Spinal cord (tissue), 10 donors: ENCODE data around the gene SLC7A14. TPM values are rescaled to one million over a fixed set of nuclear protein-coding genes. Genes with fewer than 3 reads are reported as not detected.
"Not testable (repeated sequence)": the region's sequence is repeated elsewhere in the genome, so short reads cannot be mapped to it uniquely, and the experiment has no call there.

Source experiments
- DNase-seq, 6 donors: peaks; one replicate each; pipeline versions ENCODE4 v3.0.0 to v3.0.0-alpha.2; 2013 to 2015; ENCODE audit warnings: low spot score in 6 of 6, low read depth in 4 of 6
- H3K27ac ChIP-seq: one replicate; pipeline ENCODE4 v1.5.1; 2013; ENCODE audit warnings: low read depth, low read length, control low read depth
- H3K27me3 ChIP-seq: one replicate; pipeline ENCODE4 v1.6.1; 2013; ENCODE audit warnings: low read length; ENCODE audit not compliant: control insufficient read depth, insufficient read depth
- H3K36me3 ChIP-seq: one replicate; pipeline ENCODE4 v1.6.1; 2013; ENCODE audit warnings: low read length; ENCODE audit not compliant: control insufficient read depth, insufficient read depth
- H3K4me1 ChIP-seq: one replicate; pipeline ENCODE4 v1.6.1; 2013; ENCODE audit warnings: low read length; ENCODE audit not compliant: control insufficient read depth, insufficient read depth
- H3K4me3 ChIP-seq: one replicate; pipeline ENCODE4 v1.5.1; 2013; ENCODE audit warnings: low read depth, low read length, control low read depth
- H3K9me3 ChIP-seq: one replicate; pipeline ENCODE4 v1.6.1; 2013; ENCODE audit warnings: low read length; ENCODE audit not compliant: control insufficient read depth, insufficient read depth
- WGBS: methylation state at CpG from one replicate; pipeline ENCODE4 v1.1.5; 2013; ENCODE audit warnings: missing lambda C conversion rate; ENCODE audit not compliant: insufficient coverage; 5-methylcytosine and 5-hydroxymethylcytosine counted together
- polyA plus RNA-seq, 2 donors: library from polyadenylated mRNA; unstranded; fragments of 120-200 nt; gene quantifications; one replicate each; pipeline ENCODE4 v1.2.1, GENCODE V29; 2013; ENCODE audit not compliant: insufficient read length in 2 of 2
- total RNA-seq, 2 donors: library from RNA; depleted of rRNA in 1 of 2; stranded (reverse); fragments of 120-200 nt in 1 of 2; fragments of >200 nt in 1 of 2; gene quantifications; one replicate each; pipeline versions ENCODE4 v1.2.3 to v1.2.4, GENCODE V29; 2013 to 2014
- donor health status: healthy.

SLC7A14 gene
- total and polyA plus RNA-seq, 4 donors: 8.2 to 48.9 (median 15.8) TPM

DNA sequence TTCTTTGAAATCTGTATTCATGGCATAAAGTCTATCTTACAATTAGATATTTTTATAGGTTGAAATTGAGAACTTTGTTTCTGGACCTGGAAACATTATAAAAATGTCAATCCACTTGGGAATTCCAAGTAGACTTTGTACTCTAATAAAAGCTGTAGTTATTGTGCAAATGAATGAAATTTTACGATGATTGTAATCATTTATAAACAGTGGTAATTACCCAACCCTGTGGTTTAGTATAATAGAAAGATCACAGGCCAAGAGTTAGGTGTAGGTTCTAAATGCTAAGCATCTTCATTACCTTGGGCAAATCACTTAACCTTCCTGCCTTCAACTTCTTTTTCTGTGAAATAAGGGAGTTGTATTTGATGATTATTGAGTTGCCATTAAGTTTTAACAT is 13.2 kb upstream of the SLC7A14 start:
- DNase-seq: no peak
- no peaks in the 10 kb centered on the region for H3K9me3 ChIP-seq
- no peaks in the 10 kb centered on the region for H3K27me3 ChIP-seq
- no peaks in the 10 kb centered on the region for H3K36me3 ChIP-seq
- WGBS: no CpG with 5 or more reads among the region's 1 CpG
- H3K4me1 ChIP-seq: no peaks in the 10 kb centered on the region
- no peak overlapping the region for H3K4me3 ChIP-seq
- H3K27ac ChIP-seq: no peak overlapping the region

DNA sequence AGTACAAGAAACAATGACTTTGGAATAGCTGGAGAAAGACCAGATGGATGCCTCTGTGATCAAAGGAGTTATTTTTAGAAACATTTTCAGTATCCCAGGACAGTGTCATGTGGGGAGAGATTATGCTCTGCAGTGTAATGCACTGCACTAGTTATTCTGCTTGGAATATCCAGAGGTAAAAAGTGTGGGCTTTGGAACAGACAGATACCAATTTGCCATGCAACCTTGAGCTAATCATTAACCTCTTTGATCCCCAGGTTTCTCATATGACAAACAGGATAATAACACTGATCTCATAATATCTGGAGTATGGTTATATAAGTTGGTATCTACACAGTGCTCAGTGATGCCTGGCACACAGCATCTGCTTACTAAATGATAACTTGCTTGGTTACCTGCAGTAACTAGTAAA is 12.2 kb upstream of the SLC7A14 start:
- no peak overlapping the region for H3K27ac ChIP-seq

DNA sequence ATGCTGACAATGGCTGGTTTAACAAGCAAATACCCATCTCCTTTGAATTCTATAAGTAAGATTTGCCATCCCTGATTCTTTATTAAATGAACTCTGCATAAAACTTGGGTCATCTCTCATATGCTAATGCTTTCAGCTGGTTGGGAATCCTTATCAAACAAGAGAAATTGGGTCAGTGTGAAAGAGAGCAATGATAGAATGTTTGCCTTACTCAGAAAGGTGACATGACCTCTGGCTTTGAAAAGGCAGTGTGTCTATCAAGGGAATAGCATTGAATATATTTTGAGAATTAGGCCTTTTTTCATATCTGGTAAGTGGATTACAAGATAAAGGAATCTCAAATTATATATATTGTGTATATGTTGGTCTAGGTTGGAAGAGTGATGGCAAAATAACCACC is 8.7 kb upstream of the SLC7A14 start:
- no peaks in the 10 kb centered on the region for H3K9me3 ChIP-seq
- no peak overlapping the region for H3K4me3 ChIP-seq
- no peaks in the 10 kb centered on the region for H3K36me3 ChIP-seq
- no peak for DNase-seq
- H3K4me1 ChIP-seq: no peaks in the 10 kb centered on the region
- no peaks in the 10 kb centered on the region for H3K27me3 ChIP-seq
- no peak overlapping the region for H3K27ac ChIP-seq

More for the DNA sequence above, 12.2 kb upstream of the SLC7A14 start:
- Histone ChIP-seq H3K4me1 (no peaks in the 10 kb centered on the region), H3K36me3 (no peaks in the 10 kb centered on the region), H3K9me3 (no peaks in the 10 kb centered on the region), H3K4me3 (no peak overlapping the region), H3K27me3 (no peaks in the 10 kb centered on the region)
- DNase-seq: peak in 2 of 6 donors; percentile 19 to 43

DNA sequence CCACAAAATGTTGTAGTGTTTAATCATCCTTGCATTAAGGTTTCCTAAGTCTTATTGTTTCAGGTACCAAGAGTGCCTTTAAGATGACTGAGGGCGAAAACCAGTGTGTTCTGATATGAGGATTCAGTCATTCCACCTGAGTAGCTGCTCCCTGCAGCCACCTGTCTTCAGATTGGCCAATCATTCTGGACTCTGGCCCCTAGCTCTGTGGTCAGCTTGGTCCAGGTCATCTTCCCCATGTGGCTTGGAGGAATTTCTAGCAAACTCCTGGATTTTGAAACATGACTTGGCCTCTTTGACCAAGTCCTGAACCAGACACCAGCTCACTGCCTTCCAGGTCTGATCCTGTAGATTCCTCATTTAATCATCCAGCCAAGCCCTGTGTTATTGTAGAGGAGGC is 7.8 kb upstream of the SLC7A14 start:
- no peaks in the 10 kb centered on the region for H3K9me3 ChIP-seq
- no peaks in the 10 kb centered on the region for H3K27me3 ChIP-seq
- no peak overlapping the region for H3K27ac ChIP-seq
- H3K36me3 ChIP-seq: no peaks in the 10 kb centered on the region
- DNase-seq: no peak
- no peak overlapping the region for H3K4me3 ChIP-seq
- WGBS: 75% methylated on average over 1 of the region's 1 CpG
- H3K4me1 ChIP-seq: no peaks in the 10 kb centered on the region

DNA sequence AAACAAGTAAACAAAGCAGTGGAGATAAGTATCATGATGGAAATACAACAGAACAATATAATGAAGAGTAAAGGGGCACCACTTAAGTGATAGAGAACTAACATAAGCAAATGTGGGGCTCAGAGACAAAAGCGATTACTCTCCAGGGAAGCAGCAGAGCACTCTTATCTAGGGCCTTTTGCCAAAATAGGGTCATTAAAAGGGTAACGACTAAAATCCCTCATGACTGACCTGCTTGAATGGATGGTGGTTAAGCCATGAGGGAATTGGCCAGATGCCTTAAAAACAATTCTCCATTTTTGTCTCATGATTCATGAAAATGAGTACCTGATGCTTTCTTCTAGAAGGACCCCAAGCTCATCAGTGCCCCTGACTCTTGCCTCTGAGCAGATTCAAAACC is 3.2 kb upstream of the SLC7A14 start:
- Histone ChIP-seq H3K27me3 (peaks cover 20% of the 10 kb centered on the region), H3K9me3 (no peaks in the 10 kb centered on the region), H3K4me1 (peaks cover 19% of the 10 kb centered on the region), H3K27ac (no peak overlapping the region), H3K4me3 (no peak overlapping the region), H3K36me3 (no peaks in the 10 kb centered on the region)
- WGBS: no CpG with 5 or more reads among the region's 2 CpGs
- peak in 1 of 6 donors; percentile 9 for DNase-seq

DNA sequence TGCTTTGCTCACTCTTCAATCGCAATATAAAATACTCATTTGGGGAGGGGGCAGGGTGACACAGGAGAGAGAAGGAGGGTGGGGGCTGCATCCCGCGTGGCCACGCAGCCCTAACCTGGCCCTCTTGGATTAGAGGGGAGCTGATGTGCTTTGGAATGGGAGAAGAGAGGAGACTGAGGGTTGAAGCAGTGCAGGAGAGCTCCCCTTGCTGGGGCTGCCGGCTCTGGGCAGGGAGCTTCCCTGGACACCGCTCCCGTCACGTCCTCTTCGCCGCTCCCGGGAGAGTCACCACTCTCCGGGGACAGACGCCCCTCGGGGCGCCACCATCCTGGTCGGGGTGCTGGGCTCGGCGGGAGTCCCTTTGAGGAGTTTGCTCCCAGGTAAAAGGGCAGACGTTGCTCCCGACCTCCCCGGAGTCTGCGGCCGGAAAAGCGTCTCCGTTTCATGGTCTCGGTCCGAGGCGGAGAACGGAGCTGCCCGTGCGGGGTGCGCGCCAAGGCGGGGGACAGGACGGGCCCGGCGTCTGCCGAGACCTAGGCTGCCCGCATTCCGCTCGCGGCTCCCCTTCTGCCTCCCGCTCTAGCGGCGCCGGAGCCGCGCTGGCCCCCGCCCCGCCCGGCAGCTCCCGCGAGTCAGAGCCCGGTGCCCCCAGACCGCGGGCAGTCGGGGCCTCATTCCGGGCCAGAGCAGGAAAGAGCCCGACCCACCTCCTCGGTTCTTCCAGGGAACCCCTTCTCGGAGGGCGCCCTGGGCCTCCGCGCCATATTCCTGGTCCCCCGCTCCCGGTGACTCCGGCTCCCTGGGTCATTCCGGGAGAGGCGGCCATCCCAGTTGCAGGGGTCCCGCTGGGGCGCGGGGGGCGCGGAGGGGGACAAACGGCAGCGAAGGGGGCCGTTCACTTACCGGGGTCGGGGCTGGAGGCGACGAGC is 603 bp downstream of the SLC7A14 start:
- WGBS: under 1% methylated on average over 78 of the region's 81 CpGs
- H3K27me3 ChIP-seq: peaks cover 20% of the 10 kb centered on the region
- no peak overlapping the region for H3K27ac ChIP-seq
- no peaks in the 10 kb centered on the region for H3K36me3 ChIP-seq
- peak overlapping the region; percentile 51 for H3K4me3 ChIP-seq
- DNase-seq: peak in 3 of 6 donors; percentile 9 to 67 (median 56)
- peaks cover 19% of the 10 kb centered on the region for H3K4me1 ChIP-seq
- H3K9me3 ChIP-seq: no peaks in the 10 kb centered on the region

DNA sequence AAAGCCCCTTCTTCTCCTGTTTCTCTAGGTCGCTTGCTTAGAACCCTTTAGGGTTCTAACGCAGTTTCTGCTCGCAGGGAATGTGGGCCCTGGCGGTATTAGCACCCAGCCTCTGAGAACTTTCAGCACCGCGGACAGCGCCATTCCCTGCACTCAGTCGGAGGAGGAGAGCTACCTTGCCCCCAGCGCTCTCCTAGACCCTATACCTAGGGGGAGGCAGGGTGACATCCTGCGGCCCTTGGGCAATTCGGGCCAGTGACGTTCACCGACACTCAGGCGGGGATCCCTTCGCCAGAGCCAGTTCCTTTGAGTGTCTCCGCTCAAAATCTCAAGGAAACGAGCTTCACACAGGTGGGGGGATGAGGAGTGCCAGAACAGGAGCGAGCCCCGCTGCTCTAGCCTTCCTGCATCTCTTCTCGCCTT is 1.3 kb downstream of the SLC7A14 start:
- peaks cover 20% of the 10 kb centered on the region for H3K27me3 ChIP-seq
- DNase-seq: peak in 5 of 6 donors; percentile 49 to 85 (median 56)
- H3K36me3 ChIP-seq: no peaks in the 10 kb centered on the region
- H3K27ac ChIP-seq: no peak overlapping the region
- H3K4me3 ChIP-seq: peak overlapping the region; percentile 51
- peaks cover 19% of the 10 kb centered on the region for H3K4me1 ChIP-seq
- WGBS: 3% methylated on average over 8 of the region's 20 CpGs
- H3K9me3 ChIP-seq: no peaks in the 10 kb centered on the region

DNA sequence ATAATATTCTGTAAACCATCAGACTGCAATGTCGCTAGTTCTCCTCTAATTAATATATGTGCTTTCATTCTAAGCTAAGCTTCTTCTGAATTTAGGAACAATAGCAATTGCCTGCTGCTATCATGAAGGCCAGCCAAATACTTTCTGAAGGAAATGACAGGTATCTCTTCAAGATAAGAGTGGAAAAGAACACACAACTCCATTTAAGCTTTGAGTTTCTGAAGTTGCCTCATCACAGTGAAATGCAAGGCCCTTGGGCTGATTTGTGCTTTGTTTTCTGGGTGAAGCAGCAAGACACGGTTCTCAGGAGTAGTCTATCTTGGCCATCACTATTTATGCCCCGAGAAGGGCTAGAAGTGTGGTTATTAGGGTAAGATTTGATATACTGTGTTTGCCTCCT is 6.2 kb downstream of the SLC7A14 start:
- Histone ChIP-seq H3K36me3 (no peaks in the 10 kb centered on the region), H3K4me1 (peaks cover 5% of the 10 kb centered on the region), H3K27me3 (peaks cover 2% of the 10 kb centered on the region), H3K4me3 (no peak overlapping the region), H3K9me3 (no peaks in the 10 kb centered on the region), H3K27ac (no peak overlapping the region)
- DNase-seq: no peak
- WGBS: 84% methylated on average over 3 of the region's 3 CpGs

DNA sequence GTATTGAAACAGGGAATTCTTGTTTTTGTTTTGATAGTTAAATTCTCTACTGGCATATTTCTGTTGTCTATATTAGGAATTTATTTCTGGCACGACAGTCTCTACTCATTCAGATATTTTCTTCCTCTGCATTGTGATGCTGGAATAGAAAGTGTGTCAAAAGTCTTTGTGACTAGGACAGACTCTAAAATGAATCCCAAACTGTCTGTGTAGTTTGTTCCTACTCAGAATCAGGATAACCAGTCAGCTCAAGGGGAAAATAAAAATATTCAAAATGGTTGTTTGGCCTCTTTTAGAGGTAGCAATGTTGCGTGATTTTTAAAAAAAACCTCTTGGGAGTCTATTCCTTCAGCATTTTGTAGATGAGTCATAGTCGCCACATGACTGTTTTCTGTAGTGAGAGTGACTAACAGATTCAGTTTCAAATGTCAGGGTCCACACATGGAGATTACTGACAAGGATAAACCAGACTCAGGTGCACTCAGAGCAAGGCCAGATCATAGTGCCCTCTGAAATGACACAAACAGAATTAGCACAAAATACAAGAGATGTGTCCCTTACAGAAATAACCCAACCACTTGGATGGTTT is 13.1 kb downstream of the SLC7A14 start:
- Histone ChIP-seq H3K27me3 (no peaks in the 10 kb centered on the region), H3K4me1 (no peaks in the 10 kb centered on the region), H3K27ac (no peak overlapping the region), H3K4me3 (no peak overlapping the region), H3K9me3 (no peaks in the 10 kb centered on the region), H3K36me3 (no peaks in the 10 kb centered on the region)
- 95% methylated on average over 2 of the region's 3 CpGs for WGBS
- DNase-seq: no peak

DNA sequence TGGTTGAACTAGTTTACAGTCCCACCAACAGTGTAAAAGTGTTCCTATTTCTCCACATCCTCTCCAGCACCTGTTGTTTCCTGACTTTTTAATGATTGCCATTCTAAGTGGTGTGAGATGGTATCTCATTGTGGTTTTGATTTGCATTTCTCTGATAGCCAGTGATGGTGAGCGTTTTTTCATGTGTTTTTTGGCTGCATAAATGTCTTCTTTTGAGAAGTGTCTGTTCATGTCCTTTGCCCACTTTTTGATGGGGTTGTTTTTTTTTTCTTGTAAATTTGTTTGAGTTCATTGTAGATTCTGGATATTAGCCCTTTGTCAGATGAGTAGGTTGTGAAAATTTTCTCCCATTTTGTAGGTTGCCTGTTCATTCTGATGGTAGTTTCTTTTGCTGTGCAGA is 18.3 kb downstream of the SLC7A14 start:
- not testable (repeated sequence) for H3K4me3 ChIP-seq, H3K36me3 ChIP-seq, H3K9me3 ChIP-seq, H3K27ac ChIP-seq, DNase-seq, H3K4me1 ChIP-seq, H3K27me3 ChIP-seq
- WGBS: no CpG with 5 or more reads among the region's 1 CpG
